HG02973 (cell line): ENCODE results near the gene LTBR.

Source experiments
- ATAC-seq: cut with Tn5 transposase; IDR thresholded peaks from one replicate; pipeline ENCODE4 v1.9.1; 2021; ENCODE audit warnings: moderate library complexity; ENCODE audit not compliant: unreplicated experiment

LTBR gene

GRCh38 chr12:6367065-6367968 lies 16.6 kb upstream of the LTBR start:
- peak; percentile 57 for ATAC-seq

GRCh38 chr12:6367969-6368892 lies 15.7 kb upstream of the LTBR start:
- no peak for ATAC-seq

- ATAC-seq = no peak
Measured at GRCh38 chr12:6368906-6369525, 14.9 kb upstream of the LTBR start.

GRCh38 chr12:6369916-6370575 lies 13.9 kb upstream of the LTBR start:
- ATAC-seq = no peak

GRCh38 chr12:6370576-6370935 lies 13.4 kb upstream of the LTBR start:
- ATAC-seq = no peak

GRCh38 chr12:6370994-6371754 lies 12.8 kb upstream of the LTBR start:
- ATAC-seq = no peak

- ATAC-seq = no peak
Measured at GRCh38 chr12:6372403-6373003, 11.5 kb upstream of the LTBR start.

GRCh38 chr12:6373022-6373787 lies 10.8 kb upstream of the LTBR start:
- ATAC-seq = no peak

- no peak for ATAC-seq
Measured at GRCh38 chr12:6374028-6374785, 9.8 kb upstream of the LTBR start.

GRCh38 chr12:6374786-6375160 lies 9.2 kb upstream of the LTBR start:
- ATAC-seq = no peak

- no peak for ATAC-seq
Measured at GRCh38 chr12:6375269-6376078, 8.5 kb upstream of the LTBR start, which contains the start of gene SCNN1A. SCNN1A (minus strand) TSS chr12:6375563; CDS start chr12:6374783, 780 bp downstream.

GRCh38 chr12:6376079-6376869 lies 7.7 kb upstream of the LTBR start:
- ATAC-seq = no peak

- ATAC-seq = no peak
Measured at GRCh38 chr12:6376870-6377666, 6.9 kb upstream of the LTBR start.

GRCh38 chr12:6377667-6377994 lies 6.3 kb upstream of the LTBR start:
- ATAC-seq = no peak

- ATAC-seq = no peak
Measured at GRCh38 chr12:6378709-6379472, 5.1 kb upstream of the LTBR start.
